ENCODE measurements around the gene KRT78. TPM values are rescaled to one million over a fixed set of nuclear protein-coding genes. Genes with fewer than 3 reads are reported as not detected.

KRT78 gene
- total RNA-seq, 1 experiment from 2014 or later, result 0.15 TPM

DNA sequence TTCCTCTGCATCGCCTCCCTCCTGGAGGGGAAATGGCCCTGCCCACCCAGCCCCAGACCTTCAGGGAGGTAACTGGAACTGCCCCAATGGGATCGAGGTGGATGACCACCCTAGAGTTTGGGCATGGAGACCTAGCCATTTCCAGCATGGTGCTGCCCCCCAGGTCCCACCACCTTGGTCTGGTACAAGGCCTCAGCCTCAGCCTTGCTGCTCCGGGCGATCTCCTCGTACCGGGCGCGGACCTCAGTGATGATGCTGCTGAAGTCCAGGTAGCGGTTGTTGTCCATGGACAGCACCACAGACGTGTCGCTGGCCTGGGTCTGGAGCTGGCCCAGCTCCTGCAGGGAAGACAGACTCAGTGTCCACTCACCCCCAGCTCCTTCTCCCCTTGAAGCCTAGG, 4.4 kb downstream of the KRT78 start:
- no peaks in the 10 kb centered on the region for H3K27me3 ChIP-seq (ENCODE audit: low read length)
- no peaks in the 10 kb centered on the region for H3K79me2 ChIP-seq (ENCODE audit: low read length)
- POLR2A ChIA-PET (ENCODE audit: unreplicated experiment), result no interaction called here
- H3K9me3 ChIP-seq (ENCODE audit: low read length), result no peaks in the 10 kb centered on the region
- intact Hi-C loops (cut with micrococcal nuclease), result no loop called here
- DNase-seq (no peak), ATAC-seq (no peak)
- CTCF ChIA-PET, result no interaction called here
- H3K4me2 ChIP-seq (ENCODE audit: low read length), result no peak overlapping the region
- BruUV-seq (replicated peaks), result no TSS peak
- H2AFZ ChIP-seq (ENCODE audit: low read length), result no peak overlapping the region
- no peak for TF ChIP-seq EZH2phosphoT487 (IDR thresholded peaks at IDR 0.05; ENCODE audit: borderline replicate concordance, low read length)
- TF ChIP-seq EZH2 (IDR thresholded peaks at IDR 0.05; ENCODE audit: low read length, unreplicated experiment), result no peak
- TF ChIP-seq CTCF (conservative IDR thresholded peaks at IDR 0.05; ENCODE audit: low read depth, low read length), result no peak
- H3K9me2 ChIP-seq (replicated peaks; ENCODE audit: low read length), result no peaks in the 10 kb centered on the region
- H3K36me3 ChIP-seq (ENCODE audit: low read depth, low read length), result no peaks in the 10 kb centered on the region
- H3K9ac ChIP-seq (ENCODE audit: low read length), result no peak overlapping the region
- H3F3A ChIP-seq (ENCODE audit: low read length, unreplicated experiment), result no peaks in the 10 kb centered on the region
- H4K20me1 ChIP-seq (ENCODE audit: low read length), result no peaks in the 10 kb centered on the region
- peaks cover 15% of the 10 kb centered on the region for H3K4me1 ChIP-seq (ENCODE audit: insufficient read depth, low read length)
- no peak overlapping the region for H3K27ac ChIP-seq (ENCODE audit: low read length)
- no peak overlapping the region for H3K4me3 ChIP-seq (ENCODE audit: low read length)

DNA sequence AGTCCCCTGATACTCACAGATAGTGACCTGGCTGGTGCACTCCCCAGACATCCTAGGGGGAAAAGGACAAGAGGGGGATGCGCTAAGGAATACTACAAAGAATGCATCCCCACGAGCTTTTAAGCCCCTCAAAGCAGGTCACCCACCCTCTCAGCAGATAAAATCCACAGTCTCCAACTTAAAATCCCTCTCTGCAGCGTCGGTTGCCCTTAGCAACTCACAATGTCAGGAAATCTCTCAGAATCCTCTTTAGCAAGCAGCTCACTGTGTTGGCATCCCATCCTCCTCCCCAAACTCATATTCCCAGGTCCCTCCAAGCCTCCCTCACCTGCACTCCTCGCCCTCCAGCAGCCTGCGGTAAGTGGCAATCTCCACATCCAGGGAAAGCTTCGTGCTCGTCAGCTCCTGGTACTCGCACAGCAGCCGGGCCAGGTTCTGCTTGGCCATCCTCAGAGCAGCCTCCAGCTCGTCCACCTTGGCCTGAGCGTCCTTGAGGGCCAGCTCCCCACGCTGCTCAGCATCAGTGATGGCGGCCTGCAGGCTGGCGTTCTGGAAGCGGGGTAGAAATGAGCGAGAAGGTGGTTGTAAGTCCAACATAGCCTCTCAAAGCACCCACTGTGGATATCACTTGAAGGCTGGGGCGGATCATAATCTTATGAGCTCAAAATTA, 9.2 kb downstream of the KRT78 start:
- no peaks in the 10 kb centered on the region for H3K9me3 ChIP-seq (ENCODE audit: low read length)
- H3K79me2 ChIP-seq (ENCODE audit: low read length), result no peaks in the 10 kb centered on the region
- intact Hi-C loops (cut with micrococcal nuclease), result no loop called here
- H3K9me2 ChIP-seq (replicated peaks; ENCODE audit: low read length), result no peaks in the 10 kb centered on the region
- H3K9ac ChIP-seq (ENCODE audit: low read length), result no peak overlapping the region
- no peak overlapping the region for H2AFZ ChIP-seq (ENCODE audit: low read length)
- ChIA-PET POLR2A (ENCODE audit: unreplicated experiment) (no interaction called here), CTCF (no interaction called here)
- no peaks in the 10 kb centered on the region for H3K36me3 ChIP-seq (ENCODE audit: low read depth, low read length)
- peaks cover 27% of the 10 kb centered on the region for H3K4me1 ChIP-seq (ENCODE audit: insufficient read depth, low read length)
- no TSS peak for BruUV-seq (replicated peaks)
- TF ChIP-seq EZH2phosphoT487 (IDR thresholded peaks at IDR 0.05; ENCODE audit: borderline replicate concordance, low read length) (no peak), CTCF (conservative IDR thresholded peaks at IDR 0.05; ENCODE audit: low read depth, low read length) (no peak), EZH2 (IDR thresholded peaks at IDR 0.05; ENCODE audit: low read length, unreplicated experiment) (no peak)
- DNase-seq (no peak), ATAC-seq (no peak)
- no peaks in the 10 kb centered on the region for H4K20me1 ChIP-seq (ENCODE audit: low read length)
- H3K4me2 ChIP-seq (ENCODE audit: low read length), result no peak overlapping the region
- no peaks in the 10 kb centered on the region for H3K27me3 ChIP-seq (ENCODE audit: low read length)
- no peak overlapping the region for H3K27ac ChIP-seq (ENCODE audit: low read length)
- no peaks in the 10 kb centered on the region for H3F3A ChIP-seq (ENCODE audit: low read length, unreplicated experiment)
- H3K4me3 ChIP-seq (ENCODE audit: low read length), result no peak overlapping the region

GRCh38 chr12:52838609-52839435, 10.0 kb downstream of the KRT78 start:
- DNase-seq (no peak), ATAC-seq (no peak)
- H3K4me2 ChIP-seq (ENCODE audit: low read length), result no peak overlapping the region
- no peaks in the 10 kb centered on the region for H3K9me3 ChIP-seq (ENCODE audit: low read length)
- H3K27ac ChIP-seq (ENCODE audit: low read length), result no peak overlapping the region
- H3K9me2 ChIP-seq (replicated peaks; ENCODE audit: low read length), result no peaks in the 10 kb centered on the region
- H3K9ac ChIP-seq (ENCODE audit: low read length), result no peak overlapping the region
- H2AFZ ChIP-seq (ENCODE audit: low read length), result no peak overlapping the region
- H3K79me2 ChIP-seq (ENCODE audit: low read length), result no peaks in the 10 kb centered on the region
- CTCF ChIA-PET, result no interaction called here
- no peaks in the 10 kb centered on the region for H4K20me1 ChIP-seq (ENCODE audit: low read length)
- H3F3A ChIP-seq (ENCODE audit: low read length, unreplicated experiment), result no peaks in the 10 kb centered on the region
- BruUV-seq (replicated peaks), result no TSS peak
- peaks cover 27% of the 10 kb centered on the region for H3K4me1 ChIP-seq (ENCODE audit: insufficient read depth, low read length)
- TF ChIP-seq EZH2 (IDR thresholded peaks at IDR 0.05; ENCODE audit: low read length, unreplicated experiment), result no peak
- no peak for TF ChIP-seq CTCF (conservative IDR thresholded peaks at IDR 0.05; ENCODE audit: low read depth, low read length)
- TF ChIP-seq EZH2phosphoT487 (IDR thresholded peaks at IDR 0.05; ENCODE audit: borderline replicate concordance, low read length), result no peak
- H3K27me3 ChIP-seq (ENCODE audit: low read length), result no peaks in the 10 kb centered on the region
- intact Hi-C loops (cut with micrococcal nuclease), result no loop called here
- no peak overlapping the region for H3K4me3 ChIP-seq (ENCODE audit: low read length)
- no peaks in the 10 kb centered on the region for H3K36me3 ChIP-seq (ENCODE audit: low read depth, low read length)
- POLR2A ChIA-PET (ENCODE audit: unreplicated experiment), result no interaction called here
